GM19240 (cell line): ENCODE measurements around the gene RCN1.

ENCODE experiments used
- DNase-seq: peaks from one replicate; pipeline ENCODE4 v3.0.0; 2011; ENCODE audit warnings: low spot score; ENCODE audit not compliant: insufficient read length

RCN1 gene

GRCh38 chr11:32152821-32153220, 61.9 kb downstream of the RCN1 start:
- DNase-seq: no peak

- DNase-seq: no peak
These were observed 62.9 kb downstream of the RCN1 start for GRCh38 chr11:32153747-32154146.

- DNase-seq: no peak
These were observed 63.4 kb downstream of the RCN1 start for GRCh38 chr11:32154275-32154674.
